ENCODE measurements around the gene ZGPAT. TPM values are rescaled to one million over a fixed set of nuclear protein-coding genes. Genes with fewer than 3 reads are reported as not detected.

ZGPAT gene
- total RNA-seq, 1 donor = 33.4 TPM

- no peak for DNase-seq (ENCODE audit: low read depth in 2 of 3, low spot score in 2 of 3)
Measured at GRCh38 chr20:63777614-63778013, 69.8 kb downstream of the ZGPAT start.

DNA sequence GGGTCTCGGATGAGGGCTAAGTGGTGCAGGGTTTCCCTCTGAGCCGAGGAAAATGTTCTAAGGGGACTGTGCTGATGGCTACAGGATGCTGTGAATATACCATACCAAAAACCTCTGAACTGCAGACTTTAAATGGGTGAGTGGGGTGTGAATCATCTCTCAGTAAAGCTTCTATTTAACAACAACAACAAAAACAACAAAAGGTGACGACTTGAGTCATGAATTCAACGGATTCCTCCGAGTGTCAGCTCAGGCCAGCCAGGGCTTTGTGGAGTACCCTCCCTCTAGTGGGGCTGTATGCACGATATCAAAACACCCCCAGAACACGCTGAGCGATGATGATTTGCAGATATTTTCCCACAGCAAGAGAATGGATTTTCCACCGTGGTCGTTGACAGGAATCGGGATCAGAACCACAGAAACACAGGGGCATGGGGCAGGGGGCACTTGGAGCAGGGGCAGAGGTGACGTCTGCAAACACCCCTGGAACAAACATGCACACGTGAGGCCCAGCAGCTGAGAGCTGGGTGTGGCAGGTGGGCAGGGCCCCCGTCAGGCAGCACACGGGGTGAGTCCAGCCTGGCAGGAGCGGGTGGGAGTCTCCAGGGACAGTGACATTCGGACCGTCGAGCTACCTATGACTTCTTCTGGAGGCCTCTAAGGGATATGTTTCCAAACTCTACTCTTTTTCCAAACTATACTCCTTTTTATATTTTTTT, 70.4 kb downstream of the ZGPAT start:
- no peak for DNase-seq (ENCODE audit: low read depth in 2 of 3, low spot score in 2 of 3)

- no peak for DNase-seq (ENCODE audit: low read depth in 2 of 3, low spot score in 2 of 3)
Measured at GRCh38 chr20:63778857-63779256, 71.0 kb downstream of the ZGPAT start.

DNA sequence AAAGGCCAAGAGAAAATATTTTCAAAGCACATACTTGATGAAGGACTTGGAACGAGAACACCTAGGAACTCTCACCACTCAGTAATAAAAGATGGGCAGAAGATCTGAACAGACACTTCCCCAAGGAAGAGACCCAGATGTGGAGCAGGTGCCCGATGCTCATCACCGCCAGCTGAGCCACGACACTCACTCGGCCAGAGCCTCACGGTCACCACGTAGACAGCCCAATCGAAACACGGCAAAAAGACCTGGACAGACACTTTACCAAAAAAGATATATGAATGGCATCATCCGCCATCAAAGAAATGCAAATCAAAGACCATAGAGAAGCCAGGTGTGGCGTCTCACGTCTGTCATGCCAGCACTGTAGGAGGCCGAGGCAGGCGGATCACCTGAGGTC, 73.3 kb downstream of the ZGPAT start:
- no peak for DNase-seq (ENCODE audit: low read depth in 2 of 3, low spot score in 2 of 3)

DNA sequence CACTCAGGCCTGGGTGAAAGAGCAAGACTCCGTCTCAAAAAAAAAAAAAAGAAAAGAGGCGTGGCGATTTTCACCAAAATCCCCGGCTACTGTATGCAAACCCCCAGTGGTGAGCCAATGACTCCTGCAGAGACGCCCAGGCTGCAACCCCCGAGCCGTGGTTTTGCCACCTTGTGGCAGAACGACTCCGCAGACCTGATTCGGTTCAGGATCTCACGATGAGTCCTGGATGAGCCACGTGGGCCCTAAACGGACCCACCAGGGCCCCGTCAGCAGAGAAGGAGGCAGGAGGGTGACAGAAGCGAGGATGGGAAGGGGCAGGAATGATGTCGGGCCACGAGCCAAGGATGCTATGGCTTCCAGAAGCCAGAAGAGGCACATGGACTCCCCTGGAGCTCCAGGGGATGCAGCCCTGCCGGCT, 74.2 kb downstream of the ZGPAT start:
- no peak for DNase-seq (ENCODE audit: low read depth in 2 of 3, low spot score in 2 of 3)

GRCh38 chr20:63782521-63782971, 74.7 kb downstream of the ZGPAT start:
- no peak for DNase-seq (ENCODE audit: low read depth in 2 of 3, low spot score in 2 of 3)

GRCh38 chr20:63783970-63784369, 76.1 kb downstream of the ZGPAT start:
- DNase-seq (ENCODE audit: low read depth in 2 of 3, low spot score in 2 of 3) = no peak

DNA sequence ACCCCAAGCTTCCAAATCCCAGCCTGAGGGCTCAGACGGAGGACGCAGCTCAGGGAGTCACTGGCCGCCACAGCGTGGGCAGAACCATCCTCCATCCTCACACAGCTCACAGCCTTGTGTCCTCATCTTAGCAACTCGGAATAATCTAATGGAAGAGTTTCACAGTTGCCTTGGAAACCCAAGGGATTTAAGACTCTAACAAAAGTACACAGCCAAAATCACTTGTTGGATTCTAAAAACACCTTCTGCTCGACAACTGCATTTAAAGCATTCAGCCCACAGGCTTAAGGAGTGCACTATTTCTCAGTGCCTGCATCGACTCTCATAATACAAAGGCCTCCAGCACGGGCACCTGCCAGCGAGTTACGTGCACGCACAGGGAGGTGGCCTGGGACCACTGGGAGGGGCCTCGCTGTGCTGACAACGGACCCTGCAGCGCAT, 77.9 kb downstream of the ZGPAT start:
- no peak for DNase-seq (ENCODE audit: low read depth in 2 of 3, low spot score in 2 of 3)

Small RNA genes lying within 50 kb of the gene (small RNA-seq; reads per million reads assigned to genes)
- gene LIME1 (not detected), gene TNFRSF6B (not detected)

Other genes starting within 250 kb of the ZGPAT start
- 0.27 TPM for gene KCNQ2, start 235.4 kb upstream of the ZGPAT start, total RNA-seq
- 0.27 TPM for gene EEF1A2, start 209.0 kb upstream of the ZGPAT start, total RNA-seq
- gene PPDPF, start 187.3 kb upstream of the ZGPAT start, total RNA-seq = 87.3 TPM
- under 0.01 TPM for gene PTK6, start 170.7 kb upstream of the ZGPAT start, total RNA-seq
- not detected for gene SRMS, start 160.3 kb upstream of the ZGPAT start, total RNA-seq
- 1.3 TPM for gene FNDC11, start 153.9 kb upstream of the ZGPAT start, total RNA-seq
- 69.7 TPM for gene HELZ2, start 133.8 kb upstream of the ZGPAT start, total RNA-seq
- gene GMEB2, start 80.9 kb upstream of the ZGPAT start, total RNA-seq = 11.8 TPM
- 97.2 TPM for gene STMN3, start 54.6 kb upstream of the ZGPAT start, total RNA-seq
- gene RTEL1, start 49.7 kb upstream of the ZGPAT start, total RNA-seq = 13.5 TPM
- gene TNFRSF6B, start 11.4 kb upstream of the ZGPAT start, total RNA-seq = 0.54 TPM
- 52.0 TPM for gene ARFRP1, start 63 bp upstream of the ZGPAT start, total RNA-seq
- 15.6 TPM for gene LIME1, start 28.6 kb downstream of the ZGPAT start, total RNA-seq
- 14.3 TPM for gene SLC2A4RG, start 31.7 kb downstream of the ZGPAT start, total RNA-seq
- 36.4 TPM for gene ZBTB46, start 123.2 kb downstream of the ZGPAT start, total RNA-seq
- gene ABHD16B, start 153.5 kb downstream of the ZGPAT start, total RNA-seq = 0.27 TPM
- 47.7 TPM for gene TPD52L2, start 157.2 kb downstream of the ZGPAT start, total RNA-seq
- gene DNAJC5, start 187.1 kb downstream of the ZGPAT start, total RNA-seq = 38.5 TPM
- 51.4 TPM for gene UCKL1, start 248.4 kb downstream of the ZGPAT start, total RNA-seq

All from hematopoietic multipotent progenitor cell (in vitro differentiated cells).